SK-N-MC (cell line): ENCODE data around the gene MROH7.

Experiments used
- EZH2 ChIP-seq: fragments of 200-600 bp; sonication (generic); IDR thresholded peaks from one replicate; pipeline ENCODE4 v1.6.1; 2017; ENCODE audit warnings: antibody characterized with exemption
- POLR2AphosphoS5 ChIP-seq: IDR thresholded peaks from 2 replicates; pipeline ENCODE4 v1.6.1; 2012; ENCODE audit warnings: mild to moderate bottlenecking, low read depth, low read length, borderline replicate concordance

GRCh38 chr1:54615531-54616279 is 25.9 kb upstream of the MROH7 start:
- TF ChIP-seq POLR2AphosphoS5 (no peak), EZH2 (no peak)
